HG02885 (cell line): ENCODE data around the gene TUBGCP2.

Experiments used
- ATAC-seq: cut with Tn5 transposase; IDR thresholded peaks from one replicate; pipeline ENCODE4 v1.9.1; 2021; ENCODE audit warnings: mild to moderate bottlenecking; ENCODE audit not compliant: unreplicated experiment, poor library complexity

Gene TUBGCP2

GRCh38 chr10:133308421-133309099 lies at the start of gene TUBGCP2, which contains the start of gene ZNF511:
TUBGCP2 (minus strand) TSS chr10:133308872; CDS start chr10:133302941, 5,931 bp downstream.
ZNF511 (plus strand) TSS chr10:133308914; CDS start chr10:133308944, 30 bp downstream.
- ATAC-seq: peak; percentile 74

GRCh38 chr10:133357285-133358161 lies 48.9 kb upstream of the TUBGCP2 start, which contains the start of gene FUOM:
FUOM (minus strand) TSS chr10:133358019; CDS start chr10:133358007, 12 bp downstream.
- peak; percentile 74 for ATAC-seq

- peak; percentile 4 for ATAC-seq
Measured at GRCh38 chr10:133356549-133357284, 48.0 kb upstream of the TUBGCP2 start.

- no peak for ATAC-seq
Measured at GRCh38 chr10:133355991-133356390, 47.3 kb upstream of the TUBGCP2 start.

GRCh38 chr10:133355266-133355665 lies 46.6 kb upstream of the TUBGCP2 start:
- no peak for ATAC-seq

- ATAC-seq: no peak
Measured at GRCh38 chr10:133354672-133355240, 46.1 kb upstream of the TUBGCP2 start.

- no peak for ATAC-seq
Measured at GRCh38 chr10:133353988-133354605, 45.4 kb upstream of the TUBGCP2 start.

GRCh38 chr10:133353202-133353959 lies 44.7 kb upstream of the TUBGCP2 start:
- no peak for ATAC-seq

- no peak for ATAC-seq
Measured at GRCh38 chr10:133351408-133352318, 43.0 kb upstream of the TUBGCP2 start.

- no peak for ATAC-seq
Measured at GRCh38 chr10:133350950-133351329, 42.3 kb upstream of the TUBGCP2 start.

- ATAC-seq: no peak
Measured at GRCh38 chr10:133350283-133350949, 41.7 kb upstream of the TUBGCP2 start.

GRCh38 chr10:133349577-133350011 lies 40.9 kb upstream of the TUBGCP2 start:
- no peak for ATAC-seq

- no peak for ATAC-seq
Measured at GRCh38 chr10:133349160-133349568, 40.5 kb upstream of the TUBGCP2 start.

- ATAC-seq: no peak
Measured at GRCh38 chr10:133347710-133348517, 39.2 kb upstream of the TUBGCP2 start.

GRCh38 chr10:133346413-133346812 lies 37.7 kb upstream of the TUBGCP2 start:
- ATAC-seq: no peak

- no peak for ATAC-seq
Measured at GRCh38 chr10:133344236-133344635, 35.6 kb upstream of the TUBGCP2 start.

GRCh38 chr10:133343558-133343957 lies 34.9 kb upstream of the TUBGCP2 start:
- ATAC-seq: no peak
